Progenitor cell of endocrine pancreas (in vitro differentiated cells): ENCODE data around the gene DNAJC18. TPM values are rescaled to one million over a fixed set of nuclear protein-coding genes. Genes with fewer than 3 reads are reported as not detected.

Experiments used
- DNase-seq: peaks from one replicate; pipeline ENCODE4 v3.0.0; 2021; ENCODE audit warnings: low spot score; ENCODE audit not compliant: unreplicated experiment
- H3K27ac Mint-ChIP-seq: 2 replicates; pipeline ENCODE4 v1.8.0; 2021; ENCODE audit warnings: mild to moderate bottlenecking, moderate library complexity, mixed read lengths
- H3K27me3 Mint-ChIP-seq: 2 replicates; pipeline ENCODE4 v1.8.0; 2021; ENCODE audit warnings: mixed read lengths
- H3K36me3 Mint-ChIP-seq: 2 replicates; pipeline ENCODE4 v1.8.0; 2022; ENCODE audit warnings: mixed read lengths; ENCODE audit not compliant: insufficient read depth
- H3K4me1 Mint-ChIP-seq: 2 replicates; pipeline ENCODE4 v1.8.0; 2021; ENCODE audit warnings: low read depth, mixed read lengths
- H3K4me3 Mint-ChIP-seq: 2 replicates; pipeline ENCODE4 v1.8.0; 2021; ENCODE audit warnings: low read depth, mild to moderate bottlenecking, moderate library complexity, mixed read lengths
- H3K9me3 Mint-ChIP-seq: 2 replicates; pipeline ENCODE4 v1.8.0; 2021; ENCODE audit warnings: low read depth, mixed read lengths
- CTCF ChIP-seq: fragments of 200-600 bp; sonication (generic); IDR thresholded peaks from one replicate; pipeline ENCODE4 v1.5.0; 2021; ENCODE audit warnings: antibody characterized with exemption, mild to moderate bottlenecking; ENCODE audit not compliant: unreplicated experiment
- total RNA-seq: library from RNA; stranded (reverse); gene quantifications from 2 replicates; pipeline ENCODE4 v1.2.1, GENCODE V29; 2021

DNAJC18 gene
- total RNA-seq, 1 donor from 2014 or later, result 23.3 TPM

GRCh38 chr5:139474890-139475791 is 35.8 kb upstream of the DNAJC18 start:
- H3K27me3 Mint-ChIP-seq, result peaks cover 13% of the 10 kb centered on the region
- no peak overlapping the region for H3K4me3 Mint-ChIP-seq
- no peaks in the 10 kb centered on the region for H3K9me3 Mint-ChIP-seq

GRCh38 chr5:139473565-139473964 is 34.2 kb upstream of the DNAJC18 start:
- Mint-ChIP-seq H3K27me3 (peaks cover 17% of the 10 kb centered on the region), H3K27ac (no peak overlapping the region), H3K9me3 (no peaks in the 10 kb centered on the region), H3K4me1 (no peaks in the 10 kb centered on the region), H3K4me3 (no peak overlapping the region), H3K36me3 (no peaks in the 10 kb centered on the region)
- DNase-seq, result no peak
- no peak for TF ChIP-seq CTCF

More at GRCh38 chr5:139474890-139475791, 35.8 kb upstream of the DNAJC18 start:
- no peak overlapping the region for H3K27ac Mint-ChIP-seq
- no peak for TF ChIP-seq CTCF
- no peaks in the 10 kb centered on the region for H3K36me3 Mint-ChIP-seq
- no peak for DNase-seq
- H3K4me1 Mint-ChIP-seq, result no peaks in the 10 kb centered on the region

- H3K4me3 Mint-ChIP-seq, result no peak overlapping the region
- H3K27me3 Mint-ChIP-seq, result peaks cover 19% of the 10 kb centered on the region
Observed at GRCh38 chr5:139473105-139473504, 33.8 kb upstream of the DNAJC18 start.

GRCh38 chr5:139472386-139473030 is 33.2 kb upstream of the DNAJC18 start:
- no peak for DNase-seq
- no peaks in the 10 kb centered on the region for H3K4me1 Mint-ChIP-seq
- H3K4me3 Mint-ChIP-seq, result no peak overlapping the region
- H3K27ac Mint-ChIP-seq, result no peak overlapping the region
- H3K36me3 Mint-ChIP-seq, result no peaks in the 10 kb centered on the region
- peaks cover 19% of the 10 kb centered on the region for H3K27me3 Mint-ChIP-seq
- no peak for TF ChIP-seq CTCF
- H3K9me3 Mint-ChIP-seq, result no peaks in the 10 kb centered on the region

More at GRCh38 chr5:139473105-139473504, 33.8 kb upstream of the DNAJC18 start:
- Mint-ChIP-seq H3K9me3 (no peaks in the 10 kb centered on the region), H3K4me1 (no peaks in the 10 kb centered on the region), H3K27ac (no peak overlapping the region), H3K36me3 (no peaks in the 10 kb centered on the region)
- no peak for DNase-seq
- no peak for TF ChIP-seq CTCF

GRCh38 chr5:139470821-139471300 is 31.5 kb upstream of the DNAJC18 start, which contains the start of gene SMIM33:
Gene SMIM33 (plus strand): TSS chr5:139471004. CDS start chr5:139471122, 118 bp downstream.
- H3K4me3 Mint-ChIP-seq, result no peak within 1 kb of the TSS
- no peak for TF ChIP-seq CTCF
- H3K27ac Mint-ChIP-seq, result peak within 1 kb of the TSS; percentile 84
- H3K27me3 Mint-ChIP-seq, result peaks cover 19% of the 10 kb centered on the region
- H3K9me3 Mint-ChIP-seq, result no peaks in the 10 kb centered on the region
- no peaks in the 10 kb centered on the region for H3K36me3 Mint-ChIP-seq
- no peak for DNase-seq
- no peaks in the 10 kb centered on the region for H3K4me1 Mint-ChIP-seq
